Measurements from ENCODE around the gene TLE3. TPM values are rescaled to one million over a fixed set of nuclear protein-coding genes. Genes with fewer than 3 reads are reported as not detected.

The TLE3 gene
- total and polyA plus RNA-seq, 2 experiments from 2014 or later = 21.2 to 45.9 TPM

GRCh38 chr15:70042553-70043214 is 55.0 kb downstream of the TLE3 start:
- Histone ChIP-seq H3K4me3 (no peak overlapping the region), H4K20me1 (ENCODE audit: insufficient read depth, poor library complexity, severe bottlenecking) (no peaks in the 10 kb centered on the region), H3K27me3 (no peaks in the 10 kb centered on the region), H3K9me3 (ENCODE audit: low read depth) (no peaks in the 10 kb centered on the region), H3K9me2 (replicated peaks; ENCODE audit: insufficient read depth) (no peaks in the 10 kb centered on the region), H2AFZ (no peak overlapping the region), H3K4me1 (ENCODE audit: insufficient read depth) (no peaks in the 10 kb centered on the region), H3K79me2 (no peaks in the 10 kb centered on the region), H3K4me2 (no peak overlapping the region), H3K27ac (no peak overlapping the region), H3K36me3 (replicated peaks; ENCODE audit: insufficient read depth, low read depth) (no peaks in the 10 kb centered on the region)
- 96% methylated on average over 5 of the region's 5 CpGs for WGBS (ENCODE audit: low lambda C conversion rate, missing lambda C conversion rate)
- TF ChIP-seq EZH2phosphoT487 (IDR thresholded peaks at IDR 0.05; ENCODE audit: low read depth, severe bottlenecking, unreplicated experiment) = no peak
- TF ChIP-seq CTCF (IDR thresholded peaks at IDR 0.05; ENCODE audit: poor library complexity) = no peak
- DNase-seq (ENCODE audit: low spot score) = no peak

- Histone ChIP-seq H3K4me2 (no peak overlapping the region), H3K27ac (no peak overlapping the region), H3K4me3 (no peak overlapping the region), H3K9me3 (ENCODE audit: low read depth) (no peaks in the 10 kb centered on the region), H3K4me1 (ENCODE audit: insufficient read depth) (no peaks in the 10 kb centered on the region), H3K79me2 (no peaks in the 10 kb centered on the region), H3K9me2 (replicated peaks; ENCODE audit: insufficient read depth) (no peaks in the 10 kb centered on the region), H3K36me3 (replicated peaks; ENCODE audit: insufficient read depth, low read depth) (no peaks in the 10 kb centered on the region), H4K20me1 (ENCODE audit: insufficient read depth, poor library complexity, severe bottlenecking) (no peaks in the 10 kb centered on the region), H3K27me3 (no peaks in the 10 kb centered on the region), H2AFZ (no peak overlapping the region)
- TF ChIP-seq CTCF (IDR thresholded peaks at IDR 0.05; ENCODE audit: poor library complexity) = no peak
- no peak for TF ChIP-seq EZH2 (IDR thresholded peaks at IDR 0.05; ENCODE audit: borderline replicate concordance)
- no peak for TF ChIP-seq EZH2phosphoT487 (IDR thresholded peaks at IDR 0.05; ENCODE audit: low read depth, severe bottlenecking, unreplicated experiment)
- 86% methylated on average over 3 of the region's 3 CpGs for WGBS (ENCODE audit: low lambda C conversion rate, missing lambda C conversion rate)
- DNase-seq (ENCODE audit: low spot score) = no peak
Observed at GRCh38 chr15:70039917-70040316, 57.8 kb downstream of the TLE3 start.

GRCh38 chr15:70038730-70039392 is 58.9 kb downstream of the TLE3 start:
- no peak overlapping the region for H2AFZ ChIP-seq
- no peak overlapping the region for H3K4me3 ChIP-seq

More at GRCh38 chr15:70038730-70039392, 58.9 kb downstream of the TLE3 start:
- TF ChIP-seq CTCF (IDR thresholded peaks at IDR 0.05; ENCODE audit: poor library complexity) = no peak
- no peak for TF ChIP-seq EZH2phosphoT487 (IDR thresholded peaks at IDR 0.05; ENCODE audit: low read depth, severe bottlenecking, unreplicated experiment)
- Histone ChIP-seq H3K9me2 (replicated peaks; ENCODE audit: insufficient read depth) (no peaks in the 10 kb centered on the region), H3K9me3 (ENCODE audit: low read depth) (no peaks in the 10 kb centered on the region), H3K79me2 (no peaks in the 10 kb centered on the region), H3K4me2 (no peak overlapping the region), H3K36me3 (replicated peaks; ENCODE audit: insufficient read depth, low read depth) (no peaks in the 10 kb centered on the region), H4K20me1 (ENCODE audit: insufficient read depth, poor library complexity, severe bottlenecking) (no peaks in the 10 kb centered on the region), H3K4me1 (ENCODE audit: insufficient read depth) (no peaks in the 10 kb centered on the region), H3K27me3 (no peaks in the 10 kb centered on the region), H3K27ac (no peak overlapping the region)
- WGBS (ENCODE audit: low lambda C conversion rate, missing lambda C conversion rate) = 70% methylated on average over 4 of the region's 4 CpGs
- no peak for DNase-seq (ENCODE audit: low spot score)

Measured in hepatocyte (in vitro differentiated cells).